Loucy (cell line): ENCODE data around the gene MUTYH.

Experiments used
- H2AFZ ChIP-seq: fragments of 200-600 bp; sonication (generic); 2 replicates; pipeline ENCODE4 v1.6.0; 2016; ENCODE audit warnings: antibody characterized with exemption, mild to moderate bottlenecking, low read length, moderate library complexity
- H3F3A ChIP-seq: fragments of 200-600 bp; 2 replicates; pipeline ENCODE4 v1.6.0; 2016; ENCODE audit warnings: antibody characterized with exemption, low read depth, mild to moderate bottlenecking
- H3K27me3 ChIP-seq: fragments of 200-600 bp; sonication (generic); 2 replicates; pipeline ENCODE4 v1.6.1; 2014; ENCODE audit warnings: low read length, mild to moderate bottlenecking; ENCODE audit not compliant: insufficient read depth, poor library complexity, severe bottlenecking
- H3K36me3 ChIP-seq: fragments of 200-600 bp; sonication (generic); 2 replicates; pipeline ENCODE4 v1.6.1; 2016; ENCODE audit warnings: low read length; ENCODE audit not compliant: insufficient read depth
- H3K4me1 ChIP-seq: fragments of 200-600 bp; sonication (generic); 2 replicates; pipeline ENCODE4 v1.5.1; 2014; ENCODE audit warnings: low read length, mild to moderate bottlenecking; ENCODE audit not compliant: insufficient read depth, poor library complexity, severe bottlenecking
- H3K4me2 ChIP-seq: fragments of 200-600 bp; sonication (generic); 2 replicates; pipeline ENCODE4 v1.6.0; 2014; ENCODE audit warnings: antibody characterized with exemption, low read length, low read depth, mild to moderate bottlenecking; ENCODE audit not compliant: poor library complexity, severe bottlenecking
- H3K4me3 ChIP-seq: fragments of 200-600 bp; sonication (generic); 2 replicates; pipeline ENCODE4 v1.5.1; 2014; ENCODE audit warnings: low read length, mild to moderate bottlenecking, mixed read lengths; ENCODE audit not compliant: poor library complexity, severe bottlenecking
- H3K79me2 ChIP-seq: fragments of 200-600 bp; sonication (generic); 2 replicates; pipeline ENCODE4 v1.6.1; 2014; ENCODE audit warnings: low read length; ENCODE audit not compliant: insufficient read depth
- H3K9ac ChIP-seq: fragments of 200-600 bp; sonication (generic); 2 replicates; pipeline ENCODE4 v1.6.0; 2014; ENCODE audit warnings: mild to moderate bottlenecking, low read depth, low read length, moderate library complexity; ENCODE audit not compliant: poor library complexity, severe bottlenecking
- H3K9me2 ChIP-seq: fragments of 200-600 bp; sonication (generic); replicated peaks from 2 replicates; pipeline ENCODE4 v1.6.1; 2016; ENCODE audit warnings: low read depth, low read length, mixed read lengths
- H3K9me3 ChIP-seq: fragments of 200-600 bp; sonication (generic); 2 replicates; pipeline ENCODE4 v1.6.1; 2014; ENCODE audit warnings: mild to moderate bottlenecking, antibody characterized with exemption, low read length, low read depth; ENCODE audit not compliant: insufficient read depth
- H4K20me1 ChIP-seq: fragments of 200-600 bp; sonication (generic); 2 replicates; pipeline ENCODE4 v1.6.0; 2014; ENCODE audit warnings: antibody characterized with exemption, low read length, mild to moderate bottlenecking; ENCODE audit not compliant: insufficient read depth, poor library complexity, severe bottlenecking
- CTCF ChIP-seq: fragments of 200-600 bp; sonication (generic); conservative IDR thresholded peaks from 2 replicates; pipeline ENCODE4 v1.5.1; 2014; ENCODE audit warnings: mild to moderate bottlenecking, antibody characterized with exemption, low read length
- EZH2phosphoT487 ChIP-seq: fragments of 200-600 bp; IDR thresholded peaks from 2 replicates; pipeline ENCODE4 v1.6.1; 2018; ENCODE audit warnings: antibody characterized with exemption, mild to moderate bottlenecking, moderate library complexity, borderline replicate concordance

Gene MUTYH

GRCh38 chr1:45356186-45356585 lies 15.9 kb upstream of the MUTYH start:
- H3K4me1 ChIP-seq, result no peaks in the 10 kb centered on the region
- H3K79me2 ChIP-seq, result no peaks in the 10 kb centered on the region
- H3K4me3 ChIP-seq, result no peak overlapping the region
- no peaks in the 10 kb centered on the region for H3K9me3 ChIP-seq
- no peaks in the 10 kb centered on the region for H4K20me1 ChIP-seq
- H3K9ac ChIP-seq, result no peak overlapping the region
- H3K4me2 ChIP-seq, result no peak overlapping the region
- H3F3A ChIP-seq, result no peaks in the 10 kb centered on the region
- no peaks in the 10 kb centered on the region for H3K36me3 ChIP-seq
- no peak overlapping the region for H2AFZ ChIP-seq
- no peaks in the 10 kb centered on the region for H3K9me2 ChIP-seq
- TF ChIP-seq CTCF (no peak), EZH2phosphoT487 (no peak)
- no peaks in the 10 kb centered on the region for H3K27me3 ChIP-seq

- Histone ChIP-seq H2AFZ (no peak overlapping the region), H3K4me1 (no peaks in the 10 kb centered on the region), H3F3A (no peaks in the 10 kb centered on the region), H3K4me2 (no peak overlapping the region), H3K79me2 (no peaks in the 10 kb centered on the region), H3K27me3 (no peaks in the 10 kb centered on the region), H3K9me2 (no peaks in the 10 kb centered on the region), H3K9ac (no peak overlapping the region), H4K20me1 (no peaks in the 10 kb centered on the region), H3K4me3 (no peak overlapping the region), H3K9me3 (no peaks in the 10 kb centered on the region), H3K36me3 (no peaks in the 10 kb centered on the region)
- TF ChIP-seq CTCF (no peak), EZH2phosphoT487 (no peak)
Measured at GRCh38 chr1:45355683-45356082, 15.4 kb upstream of the MUTYH start.

GRCh38 chr1:45354838-45355237 lies 14.6 kb upstream of the MUTYH start:
- no peak overlapping the region for H2AFZ ChIP-seq
- H4K20me1 ChIP-seq, result no peaks in the 10 kb centered on the region
- no peaks in the 10 kb centered on the region for H3K36me3 ChIP-seq
- H3F3A ChIP-seq, result no peaks in the 10 kb centered on the region
- no peaks in the 10 kb centered on the region for H3K79me2 ChIP-seq
- no peak overlapping the region for H3K4me3 ChIP-seq
- no peak overlapping the region for H3K4me2 ChIP-seq
- H3K9me3 ChIP-seq, result no peaks in the 10 kb centered on the region
- no peaks in the 10 kb centered on the region for H3K9me2 ChIP-seq
- TF ChIP-seq EZH2phosphoT487 (no peak), CTCF (no peak)
- no peak overlapping the region for H3K9ac ChIP-seq
- no peaks in the 10 kb centered on the region for H3K4me1 ChIP-seq
- no peaks in the 10 kb centered on the region for H3K27me3 ChIP-seq
